WTC11 (cell line): ENCODE data around the gene TTC39C. TPM values are rescaled to one million over a fixed set of nuclear protein-coding genes. Genes with fewer than 3 reads are reported as not detected.
A peak's percentile ranks its signal among the peaks of the same experiment; 100 is the strongest.

Source experiments
- ATAC-seq: fragments of 200-7000 bp; cut with Tn5 transposase; 2 replicates; pipeline ENCODE4 v1.10.0; 2021; ENCODE audit warnings: mild to moderate bottlenecking, moderate library complexity
- CTCF ChIA-PET: fragments of 300-600 bp; sonication (Branson Sonifier 250); formaldehyde crosslinking; loops from one replicate; lab custom pipeline; 2021; ENCODE audit warnings: antibody characterized with exemption; lab: Charles Lee
- POLR2A ChIA-PET: fragments of 350-600 bp; sonication (Branson Sonifier 250); formaldehyde crosslinking; loops from one replicate; lab custom pipeline; 2021; ENCODE audit warnings: antibody characterized with exemption; lab: Charles Lee
- DNase-seq: peaks from one replicate; pipeline ENCODE4 v3.0.0; 2021; ENCODE audit warnings: low spot score
- H3K27ac Mint-ChIP-seq: 2 replicates; pipeline ENCODE4 v1.8.0; 2021; ENCODE audit warnings: mixed read lengths
- H3K27me3 Mint-ChIP-seq: 2 replicates; pipeline ENCODE4 v1.8.0; 2021; ENCODE audit warnings: low read depth, mild to moderate bottlenecking, moderate library complexity, mixed read lengths
- H3K36me3 Mint-ChIP-seq: 2 replicates; pipeline ENCODE4 v1.8.0; 2021; ENCODE audit warnings: mixed read lengths
- H3K4me1 Mint-ChIP-seq: 2 replicates; pipeline ENCODE4 v1.8.0; 2022; ENCODE audit warnings: mixed read lengths
- H3K4me3 Mint-ChIP-seq: 2 replicates; pipeline ENCODE4 v1.8.0; 2021; ENCODE audit warnings: mild to moderate bottlenecking, moderate library complexity, mixed read lengths
- H3K9me3 Mint-ChIP-seq: 2 replicates; pipeline ENCODE4 v1.8.0; 2021; ENCODE audit warnings: mixed read lengths
- ATF1 ChIP-seq: sonication (generic); formaldehyde crosslinking; IDR thresholded peaks from 2 replicates; pipeline ENCODE4 v1.8.1; 2023; ENCODE audit warnings: mild to moderate bottlenecking, moderate library complexity, missing genetic modification reagents
- ELF4 ChIP-seq: sonication (generic); formaldehyde crosslinking; IDR thresholded peaks from 2 replicates; pipeline ENCODE4 v1.8.1; 2022; ENCODE audit warnings: low read depth, mild to moderate bottlenecking, moderate library complexity, missing genetic modification reagents
- FOXK1 ChIP-seq: sonication (generic); formaldehyde crosslinking; IDR thresholded peaks from 2 replicates; pipeline ENCODE4 v1.8.0; 2022; ENCODE audit warnings: mild to moderate bottlenecking, moderate library complexity, missing genetic modification reagents
- GABPB1 ChIP-seq: sonication (generic); formaldehyde crosslinking; IDR thresholded peaks from 2 replicates; pipeline ENCODE4 v1.8.1; 2023; ENCODE audit warnings: mild to moderate bottlenecking, missing genetic modification reagents
- HMGXB4 ChIP-seq: sonication (generic); formaldehyde crosslinking; IDR thresholded peaks from 2 replicates; pipeline ENCODE4 v1.8.1; 2023; ENCODE audit warnings: mild to moderate bottlenecking, moderate library complexity, missing genetic modification reagents
- MAX ChIP-seq: sonication (generic); formaldehyde crosslinking; IDR thresholded peaks from 2 replicates; pipeline ENCODE4 v1.8.0; 2022; ENCODE audit warnings: mild to moderate bottlenecking, missing genetic modification reagents
- MLX ChIP-seq: sonication (generic); formaldehyde crosslinking; IDR thresholded peaks from 2 replicates; pipeline ENCODE4 v1.8.1; 2023; ENCODE audit warnings: mild to moderate bottlenecking, missing genetic modification reagents, moderate library complexity
- NFATC4 ChIP-seq: fragments of 250-450 bp; sonication (Bioruptor Pico); IDR thresholded peaks from 2 replicates; pipeline ENCODE4 v1.9.0; 2021; ENCODE audit warnings: mild to moderate bottlenecking
- NR2C2 ChIP-seq: sonication (generic); formaldehyde crosslinking; IDR thresholded peaks from 2 replicates; pipeline ENCODE4 v1.8.0; 2022; ENCODE audit warnings: mild to moderate bottlenecking, missing genetic modification reagents
- TEAD4 ChIP-seq: sonication (generic); formaldehyde crosslinking; IDR thresholded peaks from 2 replicates; pipeline ENCODE4 v1.8.0; 2022; ENCODE audit warnings: mild to moderate bottlenecking, missing genetic modification reagents
- TP53 ChIP-seq: sonication (generic); formaldehyde crosslinking; IDR thresholded peaks from 2 replicates; pipeline ENCODE4 v1.8.1; 2023; ENCODE audit warnings: mild to moderate bottlenecking, missing genetic modification reagents
- USF2 ChIP-seq: sonication (generic); formaldehyde crosslinking; IDR thresholded peaks from 2 replicates; pipeline ENCODE4 v1.8.1; 2023; ENCODE audit warnings: mild to moderate bottlenecking, missing genetic modification reagents, moderate library complexity
- ZNF121 ChIP-seq: sonication (generic); formaldehyde crosslinking; IDR thresholded peaks from 2 replicates; pipeline ENCODE4 v1.8.0; 2023; ENCODE audit warnings: missing genetic modification reagents
- ZNF396 ChIP-seq: fragments of 250-450 bp; sonication (Bioruptor Pico); IDR thresholded peaks from 2 replicates; pipeline ENCODE4 v1.8.0; 2021; ENCODE audit warnings: mild to moderate bottlenecking, moderate library complexity, borderline replicate concordance
- ZNF423 ChIP-seq: fragments of 250-450 bp; sonication (Bioruptor Pico); IDR thresholded peaks from 2 replicates; pipeline ENCODE4 v2.1.2; 2022; ENCODE audit warnings: mild to moderate bottlenecking, moderate library complexity
- ZNF671 ChIP-seq: fragments of 250-450 bp; sonication (Bioruptor Pico); IDR thresholded peaks from 2 replicates; pipeline ENCODE4 v1.8.0; 2021; ENCODE audit warnings: mild to moderate bottlenecking
- total RNA-seq: library from RNA; stranded (reverse); gene quantifications from 3 replicates; pipeline ENCODE4 v1.2.3, GENCODE V29; 2021
- TF ChIP-seq, protein P1 (sequence below): sonication (generic); formaldehyde crosslinking; IDR thresholded peaks from 2 replicates; pipeline ENCODE4 v1.8.0; 2022; ENCODE audit warnings: mild to moderate bottlenecking, missing genetic modification reagents
- TF ChIP-seq, protein P2 (sequence below): sonication (generic); formaldehyde crosslinking; IDR thresholded peaks from 2 replicates; pipeline ENCODE4 v1.8.0; 2023; ENCODE audit warnings: missing genetic modification reagents, mild to moderate bottlenecking, borderline replicate concordance
- TF ChIP-seq, protein P3 (sequence below): sonication (generic); formaldehyde crosslinking; IDR thresholded peaks from 2 replicates; pipeline ENCODE4 v1.8.1; 2023; ENCODE audit warnings: mild to moderate bottlenecking, missing genetic modification reagents

Gene TTC39C
- total RNA-seq, 1 experiment from 2014 or later: 57.3 TPM

- CTCF ChIA-PET: interaction anchor here (2.8 kb wide), 1 partner anchor 52 kb away, joined by 8 read pairs; no protein-coding TSS in a partner anchor
- ATAC-seq: no peak
- H3K4me1 Mint-ChIP-seq: peaks cover 18% of the 10 kb centered on the region
- no peaks in the 10 kb centered on the region; the same call in 1 of the 2 replicates for H3K27me3 Mint-ChIP-seq
- peaks cover 9% of the 10 kb centered on the region for H3K9me3 Mint-ChIP-seq
- POLR2A ChIA-PET: no interaction called here
- H3K36me3 Mint-ChIP-seq: no peaks in the 10 kb centered on the region
- TF ChIP-seq ZNF423 (CRISPR knock-in tag) (no peak), ZNF121 (CRISPR knock-in tag) (peak; percentile 39; the same call in 1 of the 2 replicates), ATF1 (CRISPR knock-in tag) (no peak)
- no peak for DNase-seq
- H3K27ac Mint-ChIP-seq: no peak overlapping the region
- no peak overlapping the region for H3K4me3 Mint-ChIP-seq
Measured at GRCh38 chr18:23970161-23971096, 44.1 kb upstream of the TTC39C start.

DNA sequence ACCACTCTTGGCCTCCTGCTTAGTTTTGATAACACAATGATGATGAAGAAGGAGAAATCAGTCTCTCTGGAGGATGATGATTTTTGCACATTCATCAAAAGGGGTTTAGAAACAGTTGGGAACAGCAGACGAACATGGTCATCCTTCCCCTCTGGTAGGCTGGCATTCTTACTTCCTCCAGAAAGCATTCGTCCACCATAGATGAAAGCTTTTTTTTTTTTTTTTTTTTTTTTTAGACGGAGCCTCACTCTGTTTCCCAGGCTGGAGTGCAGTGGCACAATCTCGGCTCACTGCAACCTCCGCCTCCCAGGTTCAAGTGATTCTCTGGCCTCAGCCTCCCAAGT lies 43.5 kb upstream of the TTC39C start:
- Mint-ChIP-seq H3K9me3 (peaks cover 9% of the 10 kb centered on the region), H3K4me1 (peaks cover 16% of the 10 kb centered on the region), H3K4me3 (no peak overlapping the region), H3K36me3 (no peaks in the 10 kb centered on the region), H3K27ac (no peak overlapping the region), H3K27me3 (peaks cover 3% of the 10 kb centered on the region; the same call in 1 of the 2 replicates)
- ChIA-PET CTCF (no interaction called here), POLR2A (no interaction called here)
- DNase-seq: no peak
- ATAC-seq: no peak
- TF ChIP-seq FOXK1 (CRISPR knock-in tag): no peak
- TF ChIP-seq, protein P1, sequence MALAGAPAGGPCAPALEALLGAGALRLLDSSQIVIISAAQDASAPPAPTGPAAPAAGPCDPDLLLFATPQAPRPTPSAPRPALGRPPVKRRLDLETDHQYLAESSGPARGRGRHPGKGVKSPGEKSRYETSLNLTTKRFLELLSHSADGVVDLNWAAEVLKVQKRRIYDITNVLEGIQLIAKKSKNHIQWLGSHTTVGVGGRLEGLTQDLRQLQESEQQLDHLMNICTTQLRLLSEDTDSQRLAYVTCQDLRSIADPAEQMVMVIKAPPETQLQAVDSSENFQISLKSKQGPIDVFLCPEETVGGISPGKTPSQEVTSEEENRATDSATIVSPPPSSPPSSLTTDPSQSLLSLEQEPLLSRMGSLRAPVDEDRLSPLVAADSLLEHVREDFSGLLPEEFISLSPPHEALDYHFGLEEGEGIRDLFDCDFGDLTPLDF: no peak
- TF ChIP-seq GABPB1 (CRISPR knock-in tag): no peak
- no peak for TF ChIP-seq MLX (CRISPR knock-in tag)
- TF ChIP-seq ZNF671: no peak
- no peak for TF ChIP-seq TEAD4 (CRISPR knock-in tag)
- TF ChIP-seq HMGXB4 (CRISPR knock-in tag): no peak
- no peak for TF ChIP-seq NR2C2
- no peak for TF ChIP-seq USF2 (CRISPR knock-in tag)
- no peak for TF ChIP-seq ZNF396 (CRISPR knock-in tag)
- TF ChIP-seq ELF4 (CRISPR knock-in tag): no peak
- TF ChIP-seq, protein P2, sequence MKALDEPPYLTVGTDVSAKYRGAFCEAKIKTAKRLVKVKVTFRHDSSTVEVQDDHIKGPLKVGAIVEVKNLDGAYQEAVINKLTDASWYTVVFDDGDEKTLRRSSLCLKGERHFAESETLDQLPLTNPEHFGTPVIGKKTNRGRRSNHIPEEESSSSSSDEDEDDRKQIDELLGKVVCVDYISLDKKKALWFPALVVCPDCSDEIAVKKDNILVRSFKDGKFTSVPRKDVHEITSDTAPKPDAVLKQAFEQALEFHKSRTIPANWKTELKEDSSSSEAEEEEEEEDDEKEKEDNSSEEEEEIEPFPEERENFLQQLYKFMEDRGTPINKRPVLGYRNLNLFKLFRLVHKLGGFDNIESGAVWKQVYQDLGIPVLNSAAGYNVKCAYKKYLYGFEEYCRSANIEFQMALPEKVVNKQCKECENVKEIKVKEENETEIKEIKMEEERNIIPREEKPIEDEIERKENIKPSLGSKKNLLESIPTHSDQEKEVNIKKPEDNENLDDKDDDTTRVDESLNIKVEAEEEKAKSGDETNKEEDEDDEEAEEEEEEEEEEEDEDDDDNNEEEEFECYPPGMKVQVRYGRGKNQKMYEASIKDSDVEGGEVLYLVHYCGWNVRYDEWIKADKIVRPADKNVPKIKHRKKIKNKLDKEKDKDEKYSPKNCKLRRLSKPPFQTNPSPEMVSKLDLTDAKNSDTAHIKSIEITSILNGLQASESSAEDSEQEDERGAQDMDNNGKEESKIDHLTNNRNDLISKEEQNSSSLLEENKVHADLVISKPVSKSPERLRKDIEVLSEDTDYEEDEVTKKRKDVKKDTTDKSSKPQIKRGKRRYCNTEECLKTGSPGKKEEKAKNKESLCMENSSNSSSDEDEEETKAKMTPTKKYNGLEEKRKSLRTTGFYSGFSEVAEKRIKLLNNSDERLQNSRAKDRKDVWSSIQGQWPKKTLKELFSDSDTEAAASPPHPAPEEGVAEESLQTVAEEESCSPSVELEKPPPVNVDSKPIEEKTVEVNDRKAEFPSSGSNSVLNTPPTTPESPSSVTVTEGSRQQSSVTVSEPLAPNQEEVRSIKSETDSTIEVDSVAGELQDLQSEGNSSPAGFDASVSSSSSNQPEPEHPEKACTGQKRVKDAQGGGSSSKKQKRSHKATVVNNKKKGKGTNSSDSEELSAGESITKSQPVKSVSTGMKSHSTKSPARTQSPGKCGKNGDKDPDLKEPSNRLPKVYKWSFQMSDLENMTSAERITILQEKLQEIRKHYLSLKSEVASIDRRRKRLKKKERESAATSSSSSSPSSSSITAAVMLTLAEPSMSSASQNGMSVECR (CRISPR knock-in tag): no peak
- no peak for TF ChIP-seq TP53 (CRISPR knock-in tag)
- no peak for TF ChIP-seq NFATC4 (CRISPR knock-in tag)
- TF ChIP-seq MAX (CRISPR knock-in tag): no peak
- TF ChIP-seq, protein P3, sequence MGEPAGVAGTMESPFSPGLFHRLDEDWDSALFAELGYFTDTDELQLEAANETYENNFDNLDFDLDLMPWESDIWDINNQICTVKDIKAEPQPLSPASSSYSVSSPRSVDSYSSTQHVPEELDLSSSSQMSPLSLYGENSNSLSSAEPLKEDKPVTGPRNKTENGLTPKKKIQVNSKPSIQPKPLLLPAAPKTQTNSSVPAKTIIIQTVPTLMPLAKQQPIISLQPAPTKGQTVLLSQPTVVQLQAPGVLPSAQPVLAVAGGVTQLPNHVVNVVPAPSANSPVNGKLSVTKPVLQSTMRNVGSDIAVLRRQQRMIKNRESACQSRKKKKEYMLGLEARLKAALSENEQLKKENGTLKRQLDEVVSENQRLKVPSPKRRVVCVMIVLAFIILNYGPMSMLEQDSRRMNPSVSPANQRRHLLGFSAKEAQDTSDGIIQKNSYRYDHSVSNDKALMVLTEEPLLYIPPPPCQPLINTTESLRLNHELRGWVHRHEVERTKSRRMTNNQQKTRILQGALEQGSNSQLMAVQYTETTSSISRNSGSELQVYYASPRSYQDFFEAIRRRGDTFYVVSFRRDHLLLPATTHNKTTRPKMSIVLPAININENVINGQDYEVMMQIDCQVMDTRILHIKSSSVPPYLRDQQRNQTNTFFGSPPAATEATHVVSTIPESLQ (CRISPR knock-in tag): no peak
- TF ChIP-seq ATF1 (CRISPR knock-in tag): no peak
